Caco-2 (cell line): ENCODE results near the gene NPAS3. TPM values are rescaled to one million over a fixed set of nuclear protein-coding genes. Genes with fewer than 3 reads are reported as not detected.

Source experiments
- BruUV-seq: library from RNA; stranded (reverse); fragments of 400-500 nt; replicated peaks from 2 replicates; lab custom pipeline; 2021; lab: Mats Ljungman, UMichigan
- CTCF ChIA-PET: fragments of 300-600 bp; sonication (Branson Sonifier 250); formaldehyde crosslinking; loops from one replicate; lab custom pipeline; 2022; ENCODE audit warnings: antibody characterized with exemption; lab: Charles Lee
- POLR2A ChIA-PET: fragments of 300-600 bp; sonication (Branson Sonifier 250); formaldehyde crosslinking; loops from one replicate; lab custom pipeline; 2022; ENCODE audit warnings: antibody characterized with exemption; lab: Charles Lee
- DNase-seq, 2 experiments: peaks; one replicate each; pipeline versions ENCODE4 v3.0.0 to v3.0.0-alpha.2; 2020 to 2022
- H3K27me3 ChIP-seq: replicated peaks from 2 replicates; pipeline ENCODE4 v1.6.0; 2011; ENCODE audit warnings: low read length; ENCODE audit not compliant: control insufficient read depth, insufficient read depth
- H3K36me3 ChIP-seq: 2 replicates; pipeline ENCODE4 v1.5.1; 2011; ENCODE audit warnings: low read length; ENCODE audit not compliant: control insufficient read depth, insufficient read depth
- H3K4me1 ChIP-seq: fragments of 250-450 bp; sonication (Bioruptor Pico); 2 replicates; pipeline ENCODE4 v1.5.1; 2020; ENCODE audit warnings: mild to moderate bottlenecking
- H3K4me3 ChIP-seq: 2 replicates; pipeline ENCODE4 v1.5.1; 2011; ENCODE audit warnings: low read depth, mild to moderate bottlenecking, control low read depth, low read length
- H3K9me3 ChIP-seq: fragments of 250-450 bp; sonication (Bioruptor Pico); 2 replicates; pipeline ENCODE4 v1.5.1; 2020; ENCODE audit warnings: mild to moderate bottlenecking, moderate library complexity
- H3K27ac Mint-ChIP-seq: one replicate; pipeline ENCODE4 v1.8.0; 2022; ENCODE audit warnings: mixed read lengths; ENCODE audit not compliant: unreplicated experiment
- H3K27me3 Mint-ChIP-seq: one replicate; pipeline ENCODE4 v1.8.0; 2022; ENCODE audit warnings: mixed read lengths; ENCODE audit not compliant: insufficient read depth, unreplicated experiment
- H3K36me3 Mint-ChIP-seq: one replicate; pipeline ENCODE4 v1.8.0; 2022; ENCODE audit warnings: mild to moderate bottlenecking, mixed read lengths; ENCODE audit not compliant: insufficient read depth, unreplicated experiment
- H3K4me1 Mint-ChIP-seq: one replicate; pipeline ENCODE4 v1.8.0; 2022; ENCODE audit warnings: low read depth, mixed read lengths; ENCODE audit not compliant: unreplicated experiment
- H3K4me3 Mint-ChIP-seq: one replicate; pipeline ENCODE4 v1.8.0; 2022; ENCODE audit warnings: mild to moderate bottlenecking, moderate library complexity, mixed read lengths; ENCODE audit not compliant: unreplicated experiment
- H3K9me3 Mint-ChIP-seq: one replicate; pipeline ENCODE4 v1.8.0; 2022; ENCODE audit warnings: mixed read lengths; ENCODE audit not compliant: unreplicated experiment
- CTCF ChIP-seq, 2 experiments: fragments of 200-600 bp in 1 of 2; IDR thresholded peaks; 1 replicate in 1 of 2; 2 replicates in 1 of 2; pipeline versions ENCODE4 v1.5.1 to v1.8.0; 2011 to 2022; ENCODE audit warnings: antibody characterized with exemption in 1 of 2, control low read depth in 1 of 2, inconsistent platforms in 1 of 2, low read depth in 1 of 2, low read length in 1 of 2, mild to moderate bottlenecking in 1 of 2, moderate library complexity in 1 of 2; ENCODE audit not compliant: insufficient read depth in 1 of 2, severe bottlenecking in 1 of 2, unreplicated experiment in 1 of 2
- intact Hi-C: fragments of 100-400 bp; cut with micrococcal nuclease; formaldehyde crosslinking; loops from one replicate; pipeline ENCODE4 v1.10.0; 2022; ENCODE audit not compliant: unreplicated experiment
- total RNA-seq: library from RNA; stranded (reverse); gene quantifications from 2 replicates; pipeline ENCODE4 v1.2.3, GENCODE V29; 2022

The NPAS3 gene
- total RNA-seq, 1 experiment from 2014 or later = not detected

GRCh38 chr14:33563191-33563900 lies 624.7 kb downstream of the NPAS3 start:
- Mint-ChIP-seq H3K4me3 (no peak overlapping the region), H3K4me1 (peaks cover 11% of the 10 kb centered on the region), H3K36me3 (no peaks in the 10 kb centered on the region), H3K9me3 (no peaks in the 10 kb centered on the region), H3K27me3 (peaks cover 3% of the 10 kb centered on the region), H3K27ac (no peak overlapping the region)
- no TSS peak for BruUV-seq
- no peaks in the 10 kb centered on the region for H3K36me3 ChIP-seq
- H3K27me3 ChIP-seq = no peaks in the 10 kb centered on the region
- intact Hi-C loops = no loop called here
- POLR2A ChIA-PET = no interaction called here
- H3K9me3 ChIP-seq = no peaks in the 10 kb centered on the region
- CTCF ChIA-PET = no interaction called here
- H3K4me3 ChIP-seq = no peak overlapping the region
- no peak for TF ChIP-seq CTCF (IDR thresholded peaks at IDR 0.05; ENCODE audit: insufficient read depth in 1 of 2, low read depth in 1 of 2, low read length in 1 of 2, severe bottlenecking in 1 of 2, unreplicated experiment in 1 of 2)
- peaks cover 10% of the 10 kb centered on the region; the same call in 1 of the 2 replicates for H3K4me1 ChIP-seq
- no peak for DNase-seq

DNA sequence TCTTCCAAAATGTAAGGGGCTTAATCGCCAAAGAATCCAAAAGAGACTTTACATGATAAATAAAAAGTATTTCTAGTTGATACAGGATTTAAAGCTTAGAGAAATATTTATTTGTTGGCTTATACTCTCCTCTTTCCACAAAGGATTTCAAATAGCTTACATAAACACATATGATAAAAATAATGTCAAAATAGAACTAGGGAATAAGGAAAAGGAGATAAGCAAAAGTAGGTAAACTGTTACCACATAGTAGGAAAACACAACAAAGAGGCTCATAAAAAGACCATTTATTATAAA lies 625.2 kb downstream of the NPAS3 start:
- Histone ChIP-seq H3K9me3 (no peaks in the 10 kb centered on the region), H3K4me1 (peaks cover 10% of the 10 kb centered on the region; the same call in 1 of the 2 replicates), H3K4me3 (no peak overlapping the region), H3K36me3 (no peaks in the 10 kb centered on the region), H3K27me3 (no peaks in the 10 kb centered on the region)
- H3K4me1 Mint-ChIP-seq = peaks cover 11% of the 10 kb centered on the region
- no peaks in the 10 kb centered on the region for H3K36me3 Mint-ChIP-seq
- H3K27me3 Mint-ChIP-seq = peaks cover 3% of the 10 kb centered on the region
- no peak for DNase-seq
- H3K27ac Mint-ChIP-seq = no peak overlapping the region
- ChIA-PET POLR2A (no interaction called here), CTCF (no interaction called here)
- no peak overlapping the region for H3K4me3 Mint-ChIP-seq
- no peaks in the 10 kb centered on the region for H3K9me3 Mint-ChIP-seq
- intact Hi-C loops = no loop called here
- no TSS peak for BruUV-seq
- TF ChIP-seq CTCF (IDR thresholded peaks at IDR 0.05; ENCODE audit: insufficient read depth in 1 of 2, low read depth in 1 of 2, low read length in 1 of 2, severe bottlenecking in 1 of 2, unreplicated experiment in 1 of 2) = no peak

GRCh38 chr14:33564774-33565630 lies 626.3 kb downstream of the NPAS3 start:
- Mint-ChIP-seq H3K36me3 (no peaks in the 10 kb centered on the region), H3K27me3 (peaks cover 3% of the 10 kb centered on the region), H3K4me3 (no peak overlapping the region), H3K4me1 (peaks cover 17% of the 10 kb centered on the region), H3K27ac (no peak overlapping the region), H3K9me3 (no peaks in the 10 kb centered on the region)
- BruUV-seq = no TSS peak
- H3K36me3 ChIP-seq = no peaks in the 10 kb centered on the region
- H3K9me3 ChIP-seq = no peaks in the 10 kb centered on the region
- H3K4me1 ChIP-seq = peaks cover 15% of the 10 kb centered on the region; the same call in 1 of the 2 replicates
- H3K27me3 ChIP-seq = no peaks in the 10 kb centered on the region
- intact Hi-C loops = no loop called here
- no peak for TF ChIP-seq CTCF (IDR thresholded peaks at IDR 0.05; ENCODE audit: insufficient read depth in 1 of 2, low read depth in 1 of 2, low read length in 1 of 2, severe bottlenecking in 1 of 2, unreplicated experiment in 1 of 2)
- ChIA-PET CTCF (no interaction called here), POLR2A (no interaction called here)
- no peak for DNase-seq
- no peak overlapping the region for H3K4me3 ChIP-seq
